Measurements from ENCODE around the gene BRCA1. TPM values are rescaled to one million over a fixed set of nuclear protein-coding genes. Genes with fewer than 3 reads are reported as not detected.

Gene BRCA1
- total RNA-seq, 2 donors from 2014 or later: 80.3 to 93.4 TPM

- no peak for ATAC-seq (replicated peaks)
- Mint-ChIP-seq H3K27me3 (no peaks in the 10 kb centered on the region), H3K27ac (no peak overlapping the region), H3K4me1 (peaks cover 6% of the 10 kb centered on the region), H3K4me3 (no peak overlapping the region), H3K36me3 (ENCODE audit: low read depth) (no peaks in the 10 kb centered on the region), H3K9me3 (no peaks in the 10 kb centered on the region)
Measured at GRCh38 chr17:43028221-43028861, 96.8 kb downstream of the BRCA1 start.

- Mint-ChIP-seq H3K4me1 (peaks cover 6% of the 10 kb centered on the region), H3K4me3 (no peak overlapping the region), H3K27me3 (no peaks in the 10 kb centered on the region), H3K36me3 (ENCODE audit: low read depth) (no peaks in the 10 kb centered on the region), H3K27ac (no peak overlapping the region), H3K9me3 (no peaks in the 10 kb centered on the region)
- ATAC-seq (replicated peaks): no peak
Measured at GRCh38 chr17:43027091-43028032, 97.8 kb downstream of the BRCA1 start.

- no peak overlapping the region for H3K27ac Mint-ChIP-seq
- no peaks in the 10 kb centered on the region for H3K36me3 Mint-ChIP-seq (ENCODE audit: low read depth)
- H3K4me1 Mint-ChIP-seq: peaks cover 6% of the 10 kb centered on the region
- no peaks in the 10 kb centered on the region for H3K27me3 Mint-ChIP-seq
- no peaks in the 10 kb centered on the region for H3K9me3 Mint-ChIP-seq
- ATAC-seq (replicated peaks): no peak
- H3K4me3 Mint-ChIP-seq: no peak overlapping the region
Measured at GRCh38 chr17:43026595-43026994, 98.6 kb downstream of the BRCA1 start.

GRCh38 chr17:43025766-43026537 lies 99.2 kb downstream of the BRCA1 start:
- ATAC-seq (replicated peaks): no peak
- Mint-ChIP-seq H3K36me3 (ENCODE audit: low read depth) (no peaks in the 10 kb centered on the region), H3K4me3 (peak overlapping the region; percentile 90), H3K4me1 (peaks cover 6% of the 10 kb centered on the region), H3K27me3 (no peaks in the 10 kb centered on the region), H3K9me3 (no peaks in the 10 kb centered on the region), H3K27ac (no peak overlapping the region)

- H3K27ac Mint-ChIP-seq: no peak overlapping the region
- peaks cover 6% of the 10 kb centered on the region for H3K4me1 Mint-ChIP-seq
- H3K9me3 Mint-ChIP-seq: no peaks in the 10 kb centered on the region
- H3K36me3 Mint-ChIP-seq (ENCODE audit: low read depth): no peaks in the 10 kb centered on the region
- H3K4me3 Mint-ChIP-seq: peak overlapping the region; percentile 90
- H3K27me3 Mint-ChIP-seq: no peaks in the 10 kb centered on the region
- ATAC-seq (replicated peaks): no peak
Measured at GRCh38 chr17:43025290-43025657, 99.9 kb downstream of the BRCA1 start.

GRCh38 chr17:43024407-43025289 lies 100.5 kb downstream of the BRCA1 start, which contains the start of gene RND2:
Gene RND2, plus strand, starts transcription at chr17:43025231. Its CDS starts 117 bp downstream, at chr17:43025348.
- peak; percentile 55 for ATAC-seq (replicated peaks)
- Mint-ChIP-seq H3K27ac (peak within 1 kb of the TSS; percentile 87), H3K4me3 (peak within 1 kb of the TSS; percentile 90), H3K4me1 (peaks cover 8% of the 10 kb centered on the region), H3K9me3 (no peaks in the 10 kb centered on the region), H3K36me3 (ENCODE audit: low read depth) (no peaks in the 10 kb centered on the region), H3K27me3 (no peaks in the 10 kb centered on the region)

GRCh38 chr17:43021741-43022512 lies 103.2 kb downstream of the BRCA1 start, which contains the start of gene VAT1:
Gene VAT1, minus strand, starts transcription at chr17:43022385. Its CDS starts 63 bp downstream, at chr17:43022322.
- peak; percentile 79 for ATAC-seq (replicated peaks)
- H3K27ac Mint-ChIP-seq: peak within 1 kb of the TSS; percentile 78

GRCh38 chr17:43020789-43021740 lies 104.1 kb downstream of the BRCA1 start:
- Mint-ChIP-seq H3K27ac (peak overlapping the region; percentile 78), H3K4me3 (peak overlapping the region; percentile 76), H3K4me1 (peaks cover 21% of the 10 kb centered on the region), H3K27me3 (no peaks in the 10 kb centered on the region), H3K36me3 (ENCODE audit: low read depth) (no peaks in the 10 kb centered on the region), H3K9me3 (no peaks in the 10 kb centered on the region)
- ATAC-seq (replicated peaks): no peak

More at GRCh38 chr17:43021741-43022512, 103.2 kb downstream of the BRCA1 start, which contains the start of gene VAT1:
- no peaks in the 10 kb centered on the region for H3K36me3 Mint-ChIP-seq (ENCODE audit: low read depth)
- H3K9me3 Mint-ChIP-seq: no peaks in the 10 kb centered on the region
- peaks cover 21% of the 10 kb centered on the region for H3K4me1 Mint-ChIP-seq
- H3K27me3 Mint-ChIP-seq: no peaks in the 10 kb centered on the region
- peak within 1 kb of the TSS; percentile 76 for H3K4me3 Mint-ChIP-seq

GRCh38 chr17:43020030-43020621 lies 105.0 kb downstream of the BRCA1 start:
- no peak for ATAC-seq (replicated peaks)
- Mint-ChIP-seq H3K4me1 (peaks cover 25% of the 10 kb centered on the region), H3K9me3 (no peaks in the 10 kb centered on the region), H3K4me3 (peak overlapping the region; percentile 76), H3K27ac (peak overlapping the region; percentile 63), H3K27me3 (no peaks in the 10 kb centered on the region), H3K36me3 (ENCODE audit: low read depth) (peaks cover under 1% of the 10 kb centered on the region)

GRCh38 chr17:43019418-43019817 lies 105.7 kb downstream of the BRCA1 start:
- H3K27me3 Mint-ChIP-seq: no peaks in the 10 kb centered on the region
- no peak for ATAC-seq (replicated peaks)
- peak overlapping the region; percentile 63 for H3K27ac Mint-ChIP-seq
- peaks cover 8% of the 10 kb centered on the region for H3K36me3 Mint-ChIP-seq (ENCODE audit: low read depth)
- no peaks in the 10 kb centered on the region for H3K9me3 Mint-ChIP-seq
- H3K4me3 Mint-ChIP-seq: peak overlapping the region; percentile 8
- H3K4me1 Mint-ChIP-seq: peaks cover 23% of the 10 kb centered on the region

GRCh38 chr17:43018932-43019331 lies 106.2 kb downstream of the BRCA1 start:
- no peaks in the 10 kb centered on the region for H3K9me3 Mint-ChIP-seq
- H3K4me1 Mint-ChIP-seq: peaks cover 21% of the 10 kb centered on the region
- H3K36me3 Mint-ChIP-seq (ENCODE audit: low read depth): peaks cover 13% of the 10 kb centered on the region
- H3K27me3 Mint-ChIP-seq: no peaks in the 10 kb centered on the region
- no peak for ATAC-seq (replicated peaks)
- H3K4me3 Mint-ChIP-seq: no peak overlapping the region
- peak overlapping the region; percentile 40 for H3K27ac Mint-ChIP-seq

All from activated T-helper 17 cell treated with anti-CD3 and anti-CD28 coated beads, Interleukin-2, amount 50 U/mL, for 72 hours (primary cell).